ENCODE measurements around the gene LRP1B.

Gene LRP1B

GRCh38 chr2:141560723-141561122 lies 570.1 kb downstream of the LRP1B start:
- no peak for DNase-seq

GRCh38 chr2:141557329-141558095 lies 573.3 kb downstream of the LRP1B start:
- DNase-seq = no peak

DNA sequence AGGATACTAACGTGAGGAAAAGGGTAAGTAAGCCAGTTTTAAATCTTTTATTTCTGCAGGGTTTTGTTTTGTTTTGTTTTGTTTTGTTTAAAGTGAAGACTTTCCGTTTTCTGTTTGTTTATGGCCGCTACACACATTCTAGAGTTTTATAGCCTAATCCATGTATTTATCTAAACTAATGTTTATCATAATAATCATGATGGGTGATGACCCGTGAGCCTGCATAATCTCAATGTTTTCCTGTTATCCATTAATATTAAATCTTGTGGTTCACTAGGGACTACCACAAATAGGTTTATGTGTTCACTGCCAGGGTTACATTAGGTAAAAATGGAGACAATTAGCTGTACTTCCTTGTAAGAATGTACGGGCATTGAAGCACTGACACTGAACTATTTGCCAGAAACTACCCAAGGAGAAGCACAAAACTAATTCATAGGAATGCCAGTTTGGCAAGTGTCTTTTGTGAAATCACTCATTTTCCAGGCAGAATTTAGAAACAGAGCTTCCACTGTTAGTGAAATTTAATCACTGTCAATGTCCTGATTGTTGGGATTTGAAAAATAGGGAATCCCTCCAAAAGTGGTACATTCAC lies 574.8 kb downstream of the LRP1B start:
- DNase-seq = no peak

DNA sequence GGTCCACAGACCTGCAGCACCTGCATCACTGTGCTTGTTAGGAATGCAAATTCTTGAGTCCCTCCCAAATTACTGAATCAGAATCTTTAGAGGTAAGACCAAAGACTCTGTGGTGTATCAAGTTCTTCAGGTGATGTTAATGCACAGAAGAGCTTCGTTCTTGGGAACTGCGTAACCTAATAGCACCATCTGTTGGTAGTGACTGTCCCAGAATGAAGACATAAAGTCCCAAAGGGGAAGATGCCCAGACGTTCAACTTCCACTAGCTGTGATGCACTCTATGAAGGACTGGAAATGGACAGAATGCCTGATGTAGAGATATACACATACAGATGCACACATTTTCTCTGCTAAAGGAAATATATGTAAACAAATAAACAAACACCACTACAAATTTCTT lies 576.0 kb downstream of the LRP1B start:
- no peak for DNase-seq

DNA sequence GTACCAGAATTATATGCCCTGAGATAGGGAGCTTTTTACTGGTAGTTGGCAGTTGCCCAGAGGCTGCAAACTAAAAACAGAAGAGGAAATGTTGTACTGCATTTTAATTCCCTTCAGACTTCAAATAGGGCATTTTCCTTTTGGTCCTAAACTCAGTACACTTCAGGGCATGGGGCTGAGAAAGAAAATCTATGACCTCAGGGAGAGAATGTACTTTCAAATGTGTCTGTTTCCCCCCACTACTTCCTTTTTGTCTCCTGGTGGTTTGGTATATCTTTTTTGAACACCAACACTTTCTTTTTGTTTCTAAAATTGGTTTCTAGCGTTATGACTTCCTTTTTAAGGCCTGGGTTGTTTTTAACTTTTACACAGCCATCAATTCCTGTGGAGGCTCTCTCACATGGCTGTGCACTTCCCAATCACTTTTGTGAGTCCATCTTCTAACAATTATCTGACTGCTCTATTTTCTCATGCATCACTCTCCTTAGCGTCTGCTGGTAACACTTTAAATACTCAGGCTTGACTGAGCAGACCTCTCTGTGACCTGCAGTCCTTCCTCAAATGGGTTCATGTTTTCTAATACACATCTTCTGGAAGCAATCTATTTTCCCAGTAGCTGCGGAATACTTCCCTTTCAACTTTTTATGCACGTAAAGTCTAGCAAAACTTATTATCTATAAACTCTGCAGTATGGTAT lies 596.0 kb downstream of the LRP1B start:
- DNase-seq = no peak

DNA sequence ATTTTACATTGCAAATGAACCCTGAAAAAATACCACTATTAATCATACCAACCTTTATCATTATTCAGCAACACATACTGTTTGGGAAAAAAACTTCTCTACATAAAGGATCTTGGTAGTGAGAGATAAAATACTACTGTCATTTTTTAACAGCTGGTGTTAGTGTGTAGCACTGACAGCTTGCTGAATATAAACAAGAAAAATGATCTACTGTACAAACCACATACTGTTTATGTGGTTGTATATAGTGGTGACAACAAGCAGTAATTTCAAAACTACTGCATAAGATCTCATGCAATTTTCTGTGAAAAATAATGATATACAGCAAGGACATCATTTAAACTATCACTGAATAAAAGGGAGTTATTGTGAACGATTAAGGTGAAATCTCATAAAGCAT lies 601.2 kb downstream of the LRP1B start:
- DNase-seq = no peak

DNA sequence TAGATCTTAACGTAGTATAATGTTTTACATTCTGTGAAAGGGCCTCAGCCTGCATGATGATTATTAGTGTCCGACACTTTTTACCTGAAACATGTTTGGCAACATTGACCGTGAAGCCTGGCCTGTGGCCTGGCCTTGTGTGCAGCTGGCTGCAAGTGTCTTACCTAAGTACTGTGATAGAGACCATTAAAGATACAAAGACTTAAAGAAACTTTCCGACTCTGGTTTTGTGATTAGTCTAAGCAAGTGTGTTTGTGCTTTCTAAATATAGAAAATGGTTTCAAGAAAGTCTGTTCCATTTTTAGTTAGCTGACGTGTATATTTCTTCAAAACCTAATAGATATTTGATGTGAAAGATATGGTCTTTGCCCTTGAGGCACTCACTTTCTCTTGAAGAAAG lies 601.8 kb downstream of the LRP1B start:
- DNase-seq = no peak

- no peak for DNase-seq
Measured at GRCh38 chr2:141526760-141527159, 604.1 kb downstream of the LRP1B start.

GRCh38 chr2:141524777-141525176 lies 606.0 kb downstream of the LRP1B start:
- no peak for DNase-seq

GRCh38 chr2:141523199-141523598 lies 607.6 kb downstream of the LRP1B start:
- DNase-seq = no peak

GRCh38 chr2:141522702-141523101 lies 608.1 kb downstream of the LRP1B start:
- no peak for DNase-seq

GRCh38 chr2:141522048-141522447 lies 608.8 kb downstream of the LRP1B start:
- DNase-seq = no peak

DNA sequence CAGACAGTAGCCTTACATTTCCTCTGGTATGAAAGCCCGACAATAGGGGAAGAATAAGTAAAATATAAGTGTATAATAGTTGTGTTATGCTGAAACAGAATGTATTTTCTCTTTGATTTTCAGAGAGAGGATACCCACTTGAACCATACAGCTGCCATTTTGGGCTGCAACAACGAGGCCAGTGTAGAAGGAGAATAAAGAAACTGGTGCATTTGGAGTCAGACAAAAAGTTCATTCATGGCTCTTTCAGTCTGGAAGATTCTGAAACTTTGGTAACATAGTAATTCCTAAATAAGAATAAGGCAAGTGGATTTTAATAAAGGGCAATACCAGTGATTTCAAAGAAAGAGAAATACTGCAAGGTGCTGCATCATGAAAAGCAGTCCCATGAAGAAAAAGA lies 610.9 kb downstream of the LRP1B start:
- DNase-seq = no peak

GRCh38 chr2:141517852-141518421 lies 612.9 kb downstream of the LRP1B start:
- no peak for DNase-seq

- no peak for DNase-seq
Measured at GRCh38 chr2:141517180-141517851, 613.5 kb downstream of the LRP1B start.

- DNase-seq = no peak
Measured at GRCh38 chr2:141515931-141516330, 614.9 kb downstream of the LRP1B start.

DNA sequence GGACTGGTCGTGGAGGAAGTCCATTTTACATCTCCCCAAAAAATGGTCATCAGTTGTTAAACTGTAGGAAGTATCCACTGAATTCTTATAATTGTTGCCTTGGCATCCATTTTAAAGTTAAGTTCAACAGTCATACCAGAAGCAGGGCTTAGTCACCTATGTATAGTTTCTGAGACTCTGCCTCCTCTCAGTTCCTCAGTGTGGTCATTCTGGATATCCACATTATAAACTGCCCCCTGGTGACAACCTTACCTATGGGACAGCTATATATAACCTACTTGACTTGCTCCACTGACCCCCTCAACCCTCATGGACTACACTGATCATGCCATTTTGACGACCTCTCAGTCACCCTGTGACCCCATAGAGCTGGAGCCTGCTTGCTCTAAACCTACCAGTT lies 617.0 kb downstream of the LRP1B start:
- DNase-seq = no peak

- DNase-seq = no peak
Measured at GRCh38 chr2:141508806-141509595, 621.8 kb downstream of the LRP1B start.

- no peak for DNase-seq
Measured at GRCh38 chr2:141508086-141508752, 622.6 kb downstream of the LRP1B start.

DNA sequence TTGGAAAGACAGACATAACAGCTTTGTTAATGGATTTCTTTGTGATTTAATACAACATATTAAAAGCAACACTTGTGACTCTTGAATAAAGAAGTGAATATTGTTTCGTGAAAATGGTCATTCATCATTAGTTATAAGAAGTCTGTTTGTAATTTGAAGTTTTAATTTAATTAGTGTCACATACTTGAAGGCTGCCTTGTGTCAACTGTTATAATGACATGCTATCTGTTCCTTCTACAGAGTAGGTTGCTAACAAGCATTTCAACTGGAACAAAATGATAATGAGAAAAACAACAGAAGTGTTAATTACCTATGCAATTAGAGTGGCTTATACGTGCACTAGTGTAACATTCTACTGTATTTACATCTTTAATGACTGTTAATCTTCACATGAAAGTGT lies 624.7 kb downstream of the LRP1B start:
- no peak for DNase-seq

GRCh38 chr2:141501752-141502151 lies 629.1 kb downstream of the LRP1B start:
- no peak for DNase-seq

DNA sequence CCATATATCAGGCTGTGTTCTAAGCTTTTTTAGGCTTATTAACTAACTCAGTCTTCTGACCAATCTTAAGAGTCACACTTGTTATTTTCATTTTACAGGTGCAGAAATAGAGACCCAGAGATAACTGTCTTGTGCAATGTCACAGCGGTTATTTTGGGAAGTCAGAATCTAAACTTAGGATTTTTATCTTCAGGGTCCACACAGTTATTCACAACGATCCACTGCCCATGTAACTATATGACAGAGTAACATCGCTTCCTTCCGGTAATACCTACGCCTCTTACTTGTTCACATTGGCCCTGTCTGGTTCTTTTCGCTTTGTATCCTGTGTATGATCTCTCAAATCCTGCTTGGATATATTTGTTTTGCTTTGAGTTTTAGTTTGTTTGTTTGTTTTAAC lies 631.7 kb downstream of the LRP1B start:
- no peak for DNase-seq

Measured in stimulated activated naive CD4-positive, alpha-beta T cell (primary cell).